Measurements from ENCODE around the gene ARL4A.
"Not testable (repeated sequence)": the region's sequence is repeated elsewhere in the genome, so short reads cannot be mapped to it uniquely, and the experiment has no call there.

Gene ARL4A

DNA sequence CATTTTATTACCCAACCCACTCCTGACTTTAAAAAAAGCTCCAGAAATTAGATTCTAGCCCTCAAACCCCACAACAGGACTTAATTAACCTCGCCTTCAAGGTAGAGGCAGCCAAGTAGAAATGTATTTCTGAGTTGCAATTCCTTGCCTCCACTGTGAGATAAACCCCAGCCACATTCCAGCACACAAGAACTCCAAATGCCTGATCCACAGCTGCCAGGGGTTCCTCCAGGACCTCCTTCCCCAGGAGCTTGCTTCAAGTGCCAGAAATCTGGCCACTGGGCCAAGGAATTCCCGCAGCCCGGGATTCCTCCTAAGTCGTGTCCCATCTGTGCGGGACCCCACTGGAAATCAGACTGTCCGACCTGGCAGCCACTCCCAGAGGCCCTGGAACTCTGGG is 25.9 kb upstream of the ARL4A start:
- DNase-seq (ENCODE audit: low read depth in 2 of 2, low spot score in 1 of 2), result no peak

DNA sequence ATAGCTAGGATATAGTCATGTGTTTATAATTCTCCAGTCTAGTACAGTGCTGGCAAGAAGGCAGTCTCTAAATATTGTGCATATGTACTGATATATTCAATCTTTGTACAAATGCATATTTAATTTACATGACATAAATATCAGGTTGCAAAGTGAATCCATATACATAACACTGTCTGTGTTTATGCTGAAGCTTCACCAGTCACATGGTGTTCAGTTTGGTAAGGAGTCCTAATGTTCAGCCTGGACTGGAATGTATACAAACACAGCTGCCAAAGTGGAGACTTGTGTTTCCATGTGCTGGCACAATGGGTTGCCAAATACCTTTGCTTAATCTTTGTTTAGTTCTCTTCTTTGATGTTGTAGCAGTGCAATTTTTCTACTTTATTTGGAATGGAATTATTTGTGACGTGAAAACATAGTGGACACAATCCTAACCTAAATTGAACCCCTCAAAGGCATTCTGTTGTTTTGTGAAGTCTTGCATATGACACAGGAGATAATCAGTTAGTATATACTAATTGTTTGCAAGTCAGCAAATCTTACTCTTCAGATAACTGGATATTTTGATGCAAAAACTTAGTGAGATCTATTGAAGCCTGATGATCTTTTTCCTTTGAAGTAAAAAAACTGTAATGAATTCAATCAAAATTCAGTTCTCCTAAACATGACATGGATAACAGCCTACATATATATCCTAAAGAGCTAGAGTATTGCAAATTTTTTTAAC is 17.3 kb upstream of the ARL4A start:
- no peak for DNase-seq (ENCODE audit: low read depth in 2 of 2, low spot score in 1 of 2)

DNA sequence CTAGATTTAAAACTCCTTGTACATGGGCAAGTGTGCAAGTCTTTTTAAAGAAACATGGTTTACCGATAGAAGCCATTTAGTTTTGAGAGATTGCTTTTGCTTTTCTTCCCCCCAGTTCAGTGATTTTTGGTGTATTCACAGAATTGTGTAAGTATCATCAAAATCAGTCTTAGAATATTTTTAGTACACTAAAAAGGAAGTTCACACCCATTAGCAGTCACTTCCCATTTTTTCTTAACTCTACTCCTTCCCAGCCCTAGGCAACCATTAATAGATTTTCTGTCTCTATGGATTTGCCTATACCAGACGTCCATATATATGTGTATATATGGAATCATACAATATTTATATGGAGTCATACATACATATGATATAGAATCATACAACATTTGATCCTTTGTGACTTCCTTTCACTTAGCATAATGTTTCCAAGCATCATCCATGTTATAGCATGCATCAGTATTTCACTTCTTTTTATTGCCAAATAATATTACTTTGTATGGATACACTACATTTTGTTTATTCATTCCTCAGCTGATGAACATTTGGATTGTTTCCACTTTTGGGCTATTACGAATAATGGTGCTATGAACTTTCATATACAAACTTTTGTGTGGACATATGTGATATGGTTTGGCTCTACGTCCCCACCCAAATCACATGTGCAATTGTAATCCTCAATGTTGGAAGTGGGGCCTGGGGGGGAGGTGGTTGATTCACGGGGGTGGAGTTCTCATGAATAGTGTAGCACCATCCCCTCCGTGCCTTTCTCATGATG is 16.5 kb upstream of the ARL4A start:
- DNase-seq (ENCODE audit: low read depth in 2 of 2, low spot score in 1 of 2), result no peak

DNA sequence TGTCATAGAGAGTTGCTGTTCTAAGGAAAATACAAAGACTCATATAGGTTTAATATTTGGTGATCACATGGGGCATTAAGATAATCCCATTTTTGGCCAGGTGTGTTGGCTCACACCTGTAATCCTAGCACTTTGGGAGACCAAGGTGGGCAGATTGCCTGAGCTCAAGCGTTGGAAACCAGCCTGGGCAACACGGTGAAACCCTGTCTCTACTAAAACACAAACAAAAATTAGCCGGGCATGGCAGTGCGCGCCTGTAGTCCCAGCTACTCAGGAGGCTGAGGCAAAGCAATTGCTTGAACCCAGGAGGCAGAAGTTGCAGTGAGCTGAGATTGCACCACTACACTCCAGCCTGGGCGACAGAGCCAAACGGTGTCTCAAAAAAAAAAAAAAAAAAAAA is 14.0 kb upstream of the ARL4A start:
- not testable (repeated sequence) for DNase-seq (ENCODE audit: low read depth in 2 of 2, low spot score in 1 of 2)

DNA sequence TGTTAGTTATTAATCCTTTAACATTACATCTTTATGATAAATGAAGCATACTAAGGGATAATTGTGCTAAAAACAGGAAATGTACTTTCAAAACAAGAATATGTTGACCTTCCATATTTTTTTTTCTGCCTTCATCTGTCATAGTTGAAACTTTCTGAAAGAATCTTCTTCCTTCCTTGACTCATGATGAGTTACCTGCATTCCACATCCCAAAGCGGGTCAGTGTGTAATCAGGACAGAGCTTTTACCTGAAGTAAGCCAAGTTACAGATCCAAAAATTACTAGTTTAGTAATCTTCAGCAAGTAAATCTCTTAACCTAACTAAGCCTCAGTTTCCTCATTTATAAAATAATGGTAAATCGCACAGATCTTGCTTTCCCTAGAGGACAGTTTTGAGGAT is 13.4 kb upstream of the ARL4A start:
- DNase-seq (ENCODE audit: low read depth in 2 of 2, low spot score in 1 of 2), result no peak

DNA sequence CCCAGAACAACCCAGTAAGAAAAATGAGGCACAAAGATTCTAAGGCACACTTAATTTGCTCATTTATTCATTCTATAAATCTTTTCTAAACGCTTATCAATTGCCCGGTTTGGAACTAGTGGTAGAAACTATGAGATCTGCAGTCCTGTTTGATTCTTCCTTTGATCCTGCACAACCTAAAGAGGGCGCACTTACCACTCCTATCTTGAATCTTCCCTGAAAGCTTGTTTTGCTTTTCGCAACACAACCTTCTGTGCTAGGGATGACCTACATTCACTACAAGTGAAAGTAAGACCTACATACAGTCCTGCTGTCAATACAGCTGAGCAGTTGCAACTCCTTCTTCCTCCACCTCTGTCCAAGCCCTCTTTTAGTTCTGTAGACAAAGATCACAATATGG is 12.6 kb upstream of the ARL4A start:
- DNase-seq (ENCODE audit: low read depth in 2 of 2, low spot score in 1 of 2), result no peak

DNA sequence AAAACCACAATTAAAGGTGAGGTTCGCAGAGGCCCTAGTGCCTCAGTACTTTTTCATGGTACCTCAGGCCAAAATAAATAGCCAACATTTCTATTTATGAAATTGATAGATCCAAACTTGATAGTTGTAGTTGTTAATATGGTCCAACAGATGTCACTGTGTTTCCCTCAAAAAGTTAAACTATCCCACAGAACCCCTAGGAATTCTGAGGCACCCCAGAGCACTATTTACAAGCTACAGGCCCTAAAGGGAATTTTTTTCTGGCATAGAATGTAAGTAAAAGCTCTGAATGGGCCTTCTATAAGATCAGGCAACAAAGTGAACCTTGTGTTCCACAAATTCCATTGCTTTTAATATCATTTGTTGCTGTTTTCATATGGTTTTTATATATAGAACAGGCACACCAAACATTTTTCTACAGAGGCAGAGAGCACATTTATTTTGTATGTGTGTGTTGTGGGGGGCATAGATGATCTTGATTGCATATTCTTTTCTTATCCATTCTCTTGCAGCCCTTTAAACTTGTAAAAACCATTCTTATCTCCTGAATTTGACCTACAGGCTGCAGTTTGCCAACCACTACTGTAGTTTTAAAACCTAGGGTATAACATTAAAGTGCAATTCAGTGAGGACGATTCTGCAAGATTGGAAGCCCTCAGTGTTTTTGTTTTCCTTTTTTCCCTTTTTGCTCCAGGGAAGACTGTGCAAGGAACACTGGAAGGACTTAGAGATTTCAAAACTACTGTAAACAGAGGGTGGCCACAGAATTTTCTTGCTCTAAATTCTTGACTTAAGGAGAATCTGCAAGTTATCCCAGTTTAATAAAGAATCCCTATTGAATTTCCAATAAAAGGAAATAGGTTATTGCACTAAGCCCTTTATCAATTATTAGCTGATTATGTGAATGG is 3.5 kb upstream of the ARL4A start:
- no peak for DNase-seq (ENCODE audit: low read depth in 2 of 2, low spot score in 1 of 2)

DNA sequence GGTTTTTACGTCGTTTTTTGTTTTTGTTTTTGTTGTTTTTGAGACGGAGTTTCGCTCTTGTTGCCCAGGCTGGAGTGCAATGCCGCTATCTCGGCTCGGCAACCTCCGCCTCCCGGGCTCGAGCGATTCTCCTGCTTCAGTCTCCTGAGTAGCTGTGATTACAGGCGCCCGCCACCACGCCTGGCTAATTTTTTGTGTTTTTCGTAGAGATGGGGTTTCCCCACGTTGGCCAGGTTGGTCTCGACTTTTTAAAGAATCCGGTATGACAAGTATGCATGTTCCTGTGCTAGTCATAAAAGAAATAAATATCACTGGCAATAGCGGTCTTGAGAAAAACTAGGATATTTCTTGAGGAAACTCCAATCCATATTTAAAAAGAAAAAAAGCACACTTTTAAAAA is 2.7 kb upstream of the ARL4A start:
- DNase-seq (ENCODE audit: low read depth in 2 of 2, low spot score in 1 of 2), result no peak

DNA sequence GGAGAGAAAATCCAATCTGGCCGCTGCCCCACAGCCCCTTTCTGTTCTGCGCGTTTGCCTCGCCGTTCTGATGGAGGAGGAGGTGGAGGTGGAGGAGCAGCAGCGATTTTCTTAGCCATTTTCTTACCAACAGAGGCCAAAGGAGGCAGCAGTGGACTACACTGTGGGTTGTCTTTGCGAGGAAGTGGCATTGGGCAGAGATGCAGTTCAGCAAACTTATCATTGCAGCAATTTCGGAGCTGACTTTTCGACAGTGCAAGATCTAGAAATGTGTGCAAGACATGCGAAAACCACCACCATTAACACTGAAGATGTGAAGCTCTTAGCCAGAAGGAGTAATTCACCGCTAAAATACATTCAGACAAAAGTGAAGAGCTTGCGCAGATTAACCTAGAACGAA is 1.9 kb upstream of the ARL4A start:
- DNase-seq (ENCODE audit: low read depth in 2 of 2, low spot score in 1 of 2), result peak in 1 of 2 donors; percentile 10

DNA sequence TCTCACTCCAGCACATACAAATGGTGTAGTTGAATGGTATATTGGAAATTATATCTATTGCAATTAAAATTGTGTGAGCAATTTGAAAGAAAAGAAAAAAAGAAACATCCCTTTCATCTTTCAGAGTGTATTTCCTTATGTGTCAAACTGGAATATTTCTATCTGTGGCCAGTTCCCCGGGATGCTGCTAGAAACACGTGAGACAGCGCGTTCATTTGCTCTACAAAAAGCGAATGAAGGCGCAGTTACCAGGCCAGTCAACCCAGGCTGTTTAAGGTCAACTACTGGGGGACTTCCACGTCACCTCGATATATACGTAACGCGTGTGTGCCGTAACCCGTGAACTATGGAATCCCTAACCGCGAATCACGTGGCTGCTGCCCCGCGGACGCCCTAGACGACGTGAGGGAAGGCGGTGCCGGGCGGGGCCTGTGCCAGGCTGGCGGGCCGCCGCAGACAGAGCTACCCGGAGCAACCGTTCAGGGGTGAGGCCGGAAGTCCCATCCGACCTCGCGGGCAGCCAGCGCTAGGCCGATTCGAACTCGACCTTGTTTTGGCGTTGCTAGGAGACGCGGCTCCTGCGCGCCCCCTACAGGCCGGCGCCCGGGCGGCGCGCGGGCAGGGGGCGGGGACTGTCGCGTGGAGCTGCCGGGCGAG is 1.1 kb upstream of the ARL4A start:
- DNase-seq (ENCODE audit: low read depth in 2 of 2, low spot score in 1 of 2), result peak; percentile 78 to 88

DNA sequence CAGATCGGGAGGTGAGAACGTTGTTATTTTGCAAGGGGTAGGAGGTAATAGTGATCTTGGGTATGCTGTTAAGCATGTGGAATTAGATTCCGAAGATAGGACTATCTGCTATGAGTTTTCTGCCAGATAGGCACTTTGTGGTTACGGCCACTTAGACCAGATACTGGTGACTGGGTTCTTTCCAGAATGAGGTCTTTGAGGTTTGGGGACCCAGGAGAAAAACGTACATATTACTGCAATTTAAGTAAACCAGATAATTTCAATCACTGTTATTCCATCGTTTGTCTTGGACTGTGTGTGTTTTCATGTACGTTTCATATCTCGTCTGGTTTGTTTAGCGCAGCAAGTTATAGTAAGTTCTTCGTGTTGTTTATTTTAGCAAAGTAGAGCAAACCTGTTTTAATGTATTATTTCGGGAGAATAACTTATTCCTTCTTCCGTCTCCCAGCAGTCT is 312 bp downstream of the ARL4A start:
- no peak for DNase-seq (ENCODE audit: low read depth in 2 of 2, low spot score in 1 of 2)

DNA sequence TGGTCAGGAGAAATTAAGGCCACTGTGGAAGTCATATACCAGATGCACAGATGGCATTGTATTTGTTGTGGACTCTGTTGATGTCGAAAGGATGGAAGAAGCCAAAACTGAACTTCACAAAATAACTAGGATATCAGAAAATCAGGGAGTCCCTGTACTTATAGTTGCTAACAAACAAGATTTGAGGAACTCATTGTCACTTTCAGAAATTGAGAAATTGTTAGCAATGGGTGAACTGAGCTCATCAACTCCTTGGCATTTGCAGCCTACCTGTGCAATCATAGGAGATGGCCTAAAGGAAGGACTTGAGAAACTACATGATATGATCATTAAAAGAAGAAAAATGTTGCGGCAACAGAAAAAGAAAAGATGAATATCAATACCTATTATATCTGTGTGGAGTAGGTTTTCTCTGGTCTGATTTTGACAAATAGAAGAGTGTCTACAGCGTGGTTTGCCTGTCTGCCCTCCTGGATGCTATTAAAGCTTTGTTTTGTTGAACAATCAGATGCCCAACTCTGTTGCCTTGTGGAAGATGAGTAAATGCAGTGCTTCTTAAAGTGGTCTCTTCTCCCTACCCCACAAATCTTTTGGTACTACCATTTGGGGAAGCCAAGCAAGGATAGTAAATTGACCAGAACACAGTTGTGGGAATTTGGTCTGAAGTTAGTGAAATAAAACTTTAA is 1.2 kb downstream of the ARL4A start:
- DNase-seq (ENCODE audit: low read depth in 2 of 2, low spot score in 1 of 2), result not testable (repeated sequence)

DNA sequence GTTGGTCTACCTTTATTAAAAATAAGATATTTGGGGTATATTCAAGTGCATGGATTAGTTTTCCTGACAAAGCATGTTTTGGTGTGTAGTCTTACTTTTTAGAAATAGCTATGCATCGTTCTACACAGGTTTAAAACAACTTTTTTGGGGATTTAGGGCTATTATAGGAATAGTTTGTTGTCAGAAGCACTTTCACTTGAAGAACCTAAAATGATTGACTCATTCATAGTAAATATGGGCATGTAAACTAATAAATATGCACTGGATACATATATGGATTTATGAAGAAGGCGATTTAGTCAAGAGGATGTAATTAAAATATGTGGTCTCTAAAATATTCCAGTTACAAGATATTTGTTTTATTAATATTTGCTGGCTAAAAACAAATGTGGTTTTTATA is 2.0 kb downstream of the ARL4A start:
- no peak for DNase-seq (ENCODE audit: low read depth in 2 of 2, low spot score in 1 of 2)

DNA sequence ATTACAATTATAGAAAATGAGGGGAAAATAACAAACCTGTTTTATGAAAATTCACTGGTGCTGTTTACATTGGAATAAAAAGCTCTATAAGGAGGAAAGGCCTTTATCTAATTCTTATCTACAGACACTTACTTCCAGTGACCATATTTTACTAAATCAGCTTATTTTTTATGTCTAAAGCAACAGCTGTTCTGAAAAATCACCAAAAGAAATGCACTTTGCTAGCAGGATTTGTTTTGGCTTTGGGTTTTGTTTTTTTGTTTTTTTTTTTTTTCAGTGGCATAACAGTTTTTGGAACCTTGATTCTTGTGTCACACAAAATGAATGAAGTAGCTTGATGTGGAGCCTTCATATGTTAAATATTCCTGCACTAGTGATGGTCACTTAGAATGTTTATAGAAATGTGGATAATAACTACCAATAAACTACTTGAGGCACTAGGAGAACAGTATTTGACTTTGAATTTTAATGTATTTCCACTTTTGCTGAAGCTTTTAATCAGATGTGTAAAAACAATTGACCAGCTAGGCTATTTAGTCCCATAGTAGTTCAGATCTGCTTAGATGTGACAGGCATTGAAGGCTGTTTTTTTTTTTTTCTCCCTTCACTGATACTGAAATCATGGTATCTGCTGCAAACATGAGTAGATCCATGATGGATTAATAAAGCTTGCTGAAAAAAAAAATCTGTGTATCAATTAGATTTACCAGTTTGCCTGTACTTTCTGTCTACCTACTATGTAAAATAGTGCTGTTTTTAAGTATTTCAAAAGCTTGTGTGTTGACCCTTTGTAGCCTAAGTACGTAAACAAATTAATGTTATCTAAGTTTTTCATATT is 2.8 kb downstream of the ARL4A start:
- DNase-seq (ENCODE audit: low read depth in 2 of 2, low spot score in 1 of 2), result no peak

DNA sequence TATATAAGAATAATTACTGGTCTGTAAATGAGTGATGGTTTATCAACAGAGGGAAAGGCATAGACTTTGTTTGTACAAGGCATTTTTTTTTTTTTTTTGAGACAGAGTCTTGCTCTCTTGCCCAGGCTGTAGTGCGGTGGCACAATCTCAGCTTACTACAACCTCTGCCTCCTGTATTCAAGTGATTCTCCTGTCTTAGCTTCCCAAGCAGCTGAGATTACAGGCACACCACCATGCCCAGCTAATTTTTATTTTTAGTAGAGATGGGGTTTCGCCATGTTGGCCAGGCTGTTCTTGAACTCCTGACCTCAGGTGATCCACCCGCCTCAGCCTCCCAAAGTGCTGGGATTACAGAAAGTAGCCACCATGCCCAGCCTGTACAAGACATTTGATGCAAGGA is 4.0 kb downstream of the ARL4A start:
- not testable (repeated sequence) for DNase-seq (ENCODE audit: low read depth in 2 of 2, low spot score in 1 of 2)

DNA sequence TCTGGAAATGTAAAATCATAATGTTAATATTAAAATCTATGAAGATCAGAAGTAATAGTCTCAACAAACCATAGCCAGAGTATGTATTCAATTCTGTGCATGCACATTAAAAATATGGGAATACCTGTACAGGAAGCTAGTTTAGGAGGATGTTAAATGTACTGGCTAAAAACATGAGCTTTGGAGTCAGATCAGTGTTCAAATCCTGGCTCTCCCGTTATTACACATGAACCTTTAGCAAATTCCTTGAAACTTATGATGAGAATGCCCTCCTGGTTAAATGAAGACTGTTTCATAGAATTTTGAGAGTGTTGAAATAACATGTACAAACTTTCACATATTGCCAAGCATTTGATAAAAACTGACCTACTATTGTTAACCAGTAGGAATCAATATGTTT is 4.6 kb downstream of the ARL4A start:
- DNase-seq (ENCODE audit: low read depth in 2 of 2, low spot score in 1 of 2), result no peak

DNA sequence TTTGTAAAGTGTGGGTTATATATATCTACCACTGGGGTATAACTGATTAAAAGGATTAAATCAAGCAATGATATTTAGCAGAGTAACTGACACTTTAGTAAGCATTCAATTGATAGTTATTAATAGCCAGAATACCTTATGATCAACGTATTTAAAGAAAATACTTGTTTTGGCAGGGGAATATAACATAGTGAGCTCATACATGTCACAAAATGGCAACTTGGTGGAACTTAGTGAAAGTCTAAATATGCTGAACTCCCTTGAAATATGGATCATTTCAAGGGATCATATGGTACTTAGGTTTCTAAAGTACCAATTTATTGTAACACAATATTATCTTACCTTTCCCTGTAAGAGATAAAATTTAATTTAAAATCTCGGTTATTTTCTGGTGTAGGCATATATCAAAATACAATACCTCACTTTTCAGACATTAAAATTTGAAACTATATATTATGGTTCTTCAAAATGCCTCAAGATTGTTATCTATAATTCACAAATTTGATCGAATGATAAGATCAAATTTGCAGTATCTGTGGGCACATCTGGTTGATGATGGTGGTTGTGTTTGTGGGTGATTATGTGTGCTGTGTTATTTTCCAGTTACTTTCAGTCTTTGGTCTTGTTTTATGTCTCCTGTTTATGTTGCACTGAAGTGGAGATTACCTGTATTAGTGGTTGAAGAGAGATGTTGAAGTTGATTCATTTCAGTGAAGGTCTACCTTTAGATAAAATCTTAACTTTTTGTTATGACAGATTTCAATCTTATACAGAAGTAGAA is 5.2 kb downstream of the ARL4A start:
- DNase-seq (ENCODE audit: low read depth in 2 of 2, low spot score in 1 of 2), result no peak

DNA sequence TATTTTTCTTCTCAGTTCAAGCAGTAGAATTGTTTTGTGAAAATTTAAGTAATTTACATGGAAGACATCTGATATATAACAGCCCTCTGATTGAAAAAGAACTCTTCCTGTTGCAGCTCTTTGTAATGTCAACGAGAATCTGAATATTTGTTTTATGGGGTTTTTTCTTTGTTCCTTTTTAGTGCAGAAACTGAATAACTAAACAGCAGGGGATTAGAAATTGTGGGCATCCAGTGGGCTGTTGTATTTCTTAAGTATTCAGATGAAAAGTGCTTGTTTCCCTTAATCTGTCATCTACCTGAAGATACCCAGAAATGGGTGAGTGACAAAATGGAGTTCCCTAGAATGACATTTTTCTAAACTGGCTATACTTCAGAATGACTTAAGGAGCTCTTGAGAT is 7.4 kb downstream of the ARL4A start:
- DNase-seq (ENCODE audit: low read depth in 2 of 2, low spot score in 1 of 2), result no peak

DNA sequence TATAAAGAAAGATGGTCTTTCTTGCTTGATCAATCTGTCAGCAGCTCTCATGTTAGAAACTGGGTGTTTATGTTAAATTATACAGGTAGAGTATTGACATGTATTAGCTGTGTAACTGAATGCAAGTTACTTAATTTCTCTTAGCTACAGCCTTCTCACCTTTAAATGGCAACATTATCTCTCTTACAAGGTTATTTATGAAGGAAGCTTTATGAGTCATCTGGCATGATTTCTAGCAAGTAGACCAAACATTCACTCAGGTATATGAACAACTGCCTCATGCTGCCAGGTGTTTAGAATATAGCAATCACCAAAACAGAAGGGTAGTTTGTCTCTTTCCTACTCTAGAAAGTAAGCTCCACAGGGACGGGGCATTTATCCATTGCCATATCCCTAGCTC is 8.5 kb downstream of the ARL4A start:
- no peak for DNase-seq (ENCODE audit: low read depth in 2 of 2, low spot score in 1 of 2)
